Endothelial cell of umbilical vein (primary cell): ENCODE data around the gene OCRL. TPM values are rescaled to one million over a fixed set of nuclear protein-coding genes. Genes with fewer than 3 reads are reported as not detected.

ENCODE experiments used
- BruUV-seq: library from RNA; stranded (reverse); fragments of 400-500 nt; replicated peaks from 2 replicates; lab custom pipeline; 2021; lab: Mats Ljungman, UMichigan
- CTCF ChIA-PET: fragments of 300-600, 350-600 bp; sonication (Branson Sonifier 250); formaldehyde crosslinking; loops from one replicate; lab custom pipeline; 2021; ENCODE audit warnings: antibody characterized with exemption, inconsistent platforms; lab: Charles Lee
- POLR2A ChIA-PET: fragments of 300-600, 350-600 bp; sonication (Branson Sonifier 250); formaldehyde crosslinking; loops from one replicate; lab custom pipeline; 2021; ENCODE audit warnings: antibody characterized with exemption, inconsistent platforms; lab: Charles Lee
- DNase-seq: peaks from one replicate; pipeline ENCODE4 v3.0.0-alpha.2; 2011; ENCODE audit warnings: low read depth, low spot score
- FAIRE-seq: peaks from 2 replicates; lab custom pipeline; 2011; peaks lifted over from hg19 to GRCh38; lab: Jason Lieb, UNC
- H2AFZ ChIP-seq: 2 replicates; pipeline ENCODE4 v1.6.0; 2012; ENCODE audit warnings: low read depth, low read length, control low read depth, inconsistent platforms
- H3K27ac ChIP-seq: 2 replicates; pipeline ENCODE4 v1.5.1; 2011; ENCODE audit warnings: low read depth, mild to moderate bottlenecking, control low read depth, low read length, moderate library complexity; ENCODE audit not compliant: insufficient read depth
- H3K27me3 ChIP-seq, 2 experiments: 2 replicates each; pipeline versions ENCODE4 v1.6.0 to v1.6.1; 2011; ENCODE audit warnings: low read length in 2 of 2, mixed read lengths in 1 of 2; ENCODE audit not compliant: control insufficient read depth in 2 of 2, insufficient read depth in 2 of 2
- H3K36me3 ChIP-seq, 2 experiments: 2 replicates in 1 of 2; 3 replicates in 1 of 2; pipeline ENCODE4 v1.5.1; 2011; ENCODE audit warnings: low read length in 2 of 2, mild to moderate bottlenecking in 1 of 2, moderate library complexity in 1 of 2; ENCODE audit not compliant: control insufficient read depth in 2 of 2, insufficient read depth in 2 of 2; ENCODE audit errors: extremely low read depth in 1 of 2
- H3K4me1 ChIP-seq: 3 replicates; pipeline ENCODE4 v1.5.1; 2011; ENCODE audit warnings: mild to moderate bottlenecking, low read length; ENCODE audit not compliant: control insufficient read depth, insufficient read depth; ENCODE audit errors: extremely low read depth
- H3K4me2 ChIP-seq: 2 replicates; pipeline ENCODE4 v1.6.1; 2011; ENCODE audit warnings: low read length, control low read depth, mixed read lengths; ENCODE audit not compliant: insufficient read depth
- H3K4me3 ChIP-seq, 3 experiments: fragments of 200-600 bp in 1 of 3; sonication (generic), shearing (Covaris generic) in 1 of 3; replicated peaks in 1 of 3; 2 replicates each; pipeline ENCODE4 v1.5.1; 2011 to 2016; ENCODE audit warnings: control low read depth in 3 of 3, low read length in 3 of 3, mild to moderate bottlenecking in 2 of 3, inconsistent platforms in 1 of 3, low read depth in 1 of 3, moderate library complexity in 1 of 3; ENCODE audit not compliant: insufficient read depth in 1 of 3
- H3K79me2 ChIP-seq: 2 replicates; pipeline ENCODE4 v1.6.0; 2012; ENCODE audit warnings: low read length, inconsistent platforms; ENCODE audit not compliant: control insufficient read depth, insufficient read depth
- H3K9ac ChIP-seq: replicated peaks from 2 replicates; pipeline ENCODE3; 2011; ENCODE audit warnings: low read length, control low read depth; ENCODE audit not compliant: insufficient read depth; ENCODE audit errors: extremely low read depth
- H3K9me1 ChIP-seq: replicated peaks from 3 replicates; pipeline ENCODE4 v1.6.0; 2011; ENCODE audit warnings: mild to moderate bottlenecking, low read length; ENCODE audit not compliant: control insufficient read depth, insufficient read depth; ENCODE audit errors: extremely low read depth
- H3K9me3 ChIP-seq: replicated peaks from 2 replicates; pipeline ENCODE4 v1.5.1; 2012; ENCODE audit warnings: low read length, inconsistent platforms; ENCODE audit not compliant: control insufficient read depth, insufficient read depth
- H4K20me1 ChIP-seq: replicated peaks from 2 replicates; pipeline ENCODE3; 2011; ENCODE audit warnings: mild to moderate bottlenecking, low read length; ENCODE audit not compliant: control insufficient read depth, insufficient read depth; ENCODE audit errors: extremely low read depth
- CTCF ChIP-seq, 2 donors: IDR thresholded peaks; 1 replicate in 1 of 2; 2 replicates in 1 of 2; pipeline ENCODE4 v1.5.1; 2011; ENCODE audit warnings: low read length in 2 of 2, mild to moderate bottlenecking in 2 of 2, moderate library complexity in 2 of 2, control low read depth in 1 of 2, inconsistent platforms in 1 of 2, low read depth in 1 of 2; ENCODE audit not compliant: insufficient read depth in 1 of 2; ENCODE audit errors: extremely low read depth in 1 of 2
- EZH2 ChIP-seq: IDR thresholded peaks from 2 replicates; pipeline ENCODE4 v1.6.1; 2012; ENCODE audit warnings: borderline replicate concordance, low read depth, mild to moderate bottlenecking, moderate library complexity, low read length, inconsistent platforms; ENCODE audit not compliant: severe bottlenecking
- FOS ChIP-seq: IDR thresholded peaks from 2 replicates; pipeline ENCODE4 v1.6.1; 2011; ENCODE audit warnings: mild to moderate bottlenecking, low read length, moderate library complexity, borderline replicate concordance; ENCODE audit not compliant: insufficient read depth
- GATA2 ChIP-seq: IDR thresholded peaks from 2 replicates; pipeline ENCODE4 v1.7.0; 2011; ENCODE audit warnings: low read depth, mild to moderate bottlenecking, moderate library complexity, mixed read lengths, low read length; ENCODE audit not compliant: insufficient read length, insufficient read depth
- JUN ChIP-seq: IDR thresholded peaks from 2 replicates; pipeline ENCODE4 v1.6.1; 2011; ENCODE audit warnings: borderline replicate concordance, low read depth; ENCODE audit not compliant: insufficient read length, insufficient read depth
- MAX ChIP-seq: IDR thresholded peaks from 2 replicates; pipeline ENCODE4 v1.6.1; 2011; ENCODE audit not compliant: insufficient read depth, insufficient read length
- MYC ChIP-seq: IDR thresholded peaks from one replicate; pipeline ENCODE4 v1.6.1; 2011; ENCODE audit warnings: mild to moderate bottlenecking, low read depth, low read length
- POLR2A ChIP-seq: IDR thresholded peaks from 2 replicates; pipeline ENCODE4 v1.6.1; 2012; ENCODE audit warnings: low read depth, mild to moderate bottlenecking, control low read depth, low read length
- POLR2AphosphoS5 ChIP-seq: IDR thresholded peaks from 2 replicates; pipeline ENCODE4 v1.6.1; 2012; ENCODE audit warnings: low read depth, mild to moderate bottlenecking, control low read depth, low read length, moderate library complexity; ENCODE audit not compliant: insufficient read depth
- dilution Hi-C: fragments of 300-500 bp; cut with MboI; formaldehyde crosslinking; loops from one replicate; pipeline ENCODE4 v1.15.0; 2019; ENCODE audit warnings: low sequenced_read_pairs; ENCODE audit not compliant: extremely low pct_ligation_motif_present
- intact Hi-C: fragments of 100-400 bp; cut with micrococcal nuclease; formaldehyde crosslinking; loops from one replicate; pipeline ENCODE4 v1.10.0; 2022
- polyA plus RNA-seq, 4 experiments: library from polyadenylated mRNA; depleted of rRNA in 3 of 4; stranded (reverse) in 3 of 4; unstranded in 1 of 4; fragments of >200 nt; gene quantifications; 2 replicates each; pipeline versions ENCODE4 v1.2.1 to v1.2.3, GENCODE V29; 2011 to 2012; ENCODE audit warnings: missing spikeins in 1 of 4
- total RNA-seq: library from RNA; stranded (reverse); gene quantifications from 2 replicates; pipeline ENCODE4 v1.2.3, GENCODE V29; 2021

Gene OCRL
- total and polyA plus RNA-seq, 2 donors (not counting 3 experiments of a cell fraction or from before 2014, with no cell fraction given), result 14.6 to 20.9 TPM

- peaks cover 0 to 4% of the 10 kb centered on the region in 2 experiments for H3K27me3 ChIP-seq
- ChIA-PET CTCF (no interaction called here), POLR2A (no interaction called here)
- H3K9me1 ChIP-seq, result no peaks in the 10 kb centered on the region
- BruUV-seq, result no TSS peak
- DNase-seq (no peak), FAIRE-seq (no peak)
- intact Hi-C loops, result no loop called here
- TF ChIP-seq FOS (no peak), JUN (no peak), POLR2AphosphoS5 (no peak), POLR2A (no peak), MYC (no peak), MAX (no peak), CTCF (IDR thresholded peaks at IDR 0.05; ENCODE audit: extremely low read depth in 1 of 2, insufficient read depth in 1 of 2, low read depth in 1 of 2, low read length in 2 of 2) (no peak), GATA2 (no peak), EZH2 (no peak)
- H3K4me2 ChIP-seq, result no peak overlapping the region
- no peaks in the 10 kb centered on the region for H4K20me1 ChIP-seq
- H2AFZ ChIP-seq, result no peak overlapping the region
- no peak overlapping the region for H3K27ac ChIP-seq
- no peak overlapping the region for H3K9ac ChIP-seq
- H3K4me3 ChIP-seq, result no peak overlapping the region
- H3K4me1 ChIP-seq, result peaks cover 3% of the 10 kb centered on the region
- H3K79me2 ChIP-seq, result no peaks in the 10 kb centered on the region
- dilution Hi-C loops, result no loop called here
- H3K9me3 ChIP-seq, result no peaks in the 10 kb centered on the region
- H3K36me3 ChIP-seq, result no peaks in the 10 kb centered on the region
Observed at GRCh38 chrX:129534816-129535578, 5.1 kb upstream of the OCRL start.
